IMR-90 (cell line): Measurements from ENCODE around the gene WDCP. TPM values are rescaled to one million over a fixed set of nuclear protein-coding genes. Genes with fewer than 3 reads are reported as not detected.

Experiments
- ATAC-seq: fragments of 200-7000 bp; cut with Tn5 transposase; 2 replicates; pipeline ENCODE4 v1.9.1; 2020; ENCODE audit warnings: low read depth, mild to moderate bottlenecking, moderate library complexity
- BruUV-seq: library from RNA; stranded (reverse); fragments of 400-500 nt; replicated peaks from 2 replicates; lab custom pipeline; 2021; lab: Mats Ljungman, UMichigan
- CTCF ChIA-PET: fragments of 300-600 bp; formaldehyde crosslinking; extraction: SDS; loops from one replicate; lab custom pipeline; 2021; ENCODE audit warnings: antibody characterized with exemption; lab: Yijun Ruan, JAX
- POLR2A ChIA-PET: fragments of 300-600 bp; sonication (Branson Sonifier 250); formaldehyde crosslinking; loops from one replicate; lab custom pipeline; 2022; ENCODE audit warnings: antibody characterized with exemption; ENCODE audit not compliant: unreplicated experiment; lab: Charles Lee
- DNase-seq: peaks from one replicate; pipeline ENCODE4 v3.0.0; 2013
- H2AFZ ChIP-seq: replicated peaks from 2 replicates; pipeline ENCODE3; 2013; ENCODE audit warnings: low read length, mild to moderate bottlenecking; ENCODE audit not compliant: poor library complexity
- H2AK5ac ChIP-seq: 2 replicates; pipeline ENCODE4 v1.6.1; 2013; ENCODE audit warnings: low read depth, low read length, inconsistent platforms
- H2AK9ac ChIP-seq: replicated peaks from 2 replicates; pipeline ENCODE3; 2013; ENCODE audit warnings: mild to moderate bottlenecking, low read depth, low read length, moderate library complexity; ENCODE audit not compliant: poor library complexity
- H2BK120ac ChIP-seq: 2 replicates; pipeline ENCODE4 v1.6.1; 2013; ENCODE audit warnings: low read depth, low read length, inconsistent platforms
- H2BK15ac ChIP-seq: 3 replicates; pipeline ENCODE4 v1.6.1; 2013; ENCODE audit warnings: low read depth, low read length, inconsistent platforms
- H2BK20ac ChIP-seq: 2 replicates; pipeline ENCODE4 v1.6.1; 2013; ENCODE audit warnings: low read depth, mild to moderate bottlenecking, inconsistent platforms, low read length, moderate library complexity
- H2BK5ac ChIP-seq: 2 replicates; pipeline ENCODE4 v1.6.1; 2013; ENCODE audit warnings: mild to moderate bottlenecking, low read depth, low read length, inconsistent platforms; ENCODE audit not compliant: poor library complexity, severe bottlenecking
- H3K14ac ChIP-seq: replicated peaks from 2 replicates; pipeline ENCODE4 v1.6.1; 2013; ENCODE audit warnings: low read depth, low read length, inconsistent platforms
- H3K18ac ChIP-seq: 2 replicates; pipeline ENCODE4 v1.6.1; 2013; ENCODE audit warnings: low read depth, low read length, control low read depth
- H3K23ac ChIP-seq: 2 replicates; pipeline ENCODE4 v1.6.1; 2013; ENCODE audit warnings: low read depth, low read length, inconsistent platforms
- H3K27ac ChIP-seq: 2 replicates; pipeline ENCODE4 v1.5.1; 2013; ENCODE audit warnings: mild to moderate bottlenecking, control low read depth, low read length; ENCODE audit not compliant: insufficient read depth
- H3K27me3 ChIP-seq: 2 replicates; pipeline ENCODE4 v1.6.1; 2013; ENCODE audit warnings: low read length; ENCODE audit not compliant: control insufficient read depth, insufficient read depth
- H3K36me3 ChIP-seq: 2 replicates; pipeline ENCODE4 v1.6.1; 2013; ENCODE audit warnings: low read length, mixed read lengths; ENCODE audit not compliant: control insufficient read depth, insufficient read depth
- H3K4ac ChIP-seq: 2 replicates; pipeline ENCODE4 v1.6.1; 2013; ENCODE audit warnings: low read depth, low read length, inconsistent platforms
- H3K4me1 ChIP-seq: 2 replicates; pipeline ENCODE4 v1.6.1; 2013; ENCODE audit warnings: low read length, mixed read lengths; ENCODE audit not compliant: control insufficient read depth, insufficient read depth
- H3K4me2 ChIP-seq: 2 replicates; pipeline ENCODE4 v1.6.1; 2013; ENCODE audit warnings: low read depth, mild to moderate bottlenecking, control low read depth, low read length, moderate library complexity
- H3K4me3 ChIP-seq: 2 replicates; pipeline ENCODE4 v1.5.1; 2013; ENCODE audit warnings: low read depth, mild to moderate bottlenecking, control low read depth, low read length, moderate library complexity; ENCODE audit not compliant: insufficient read depth
- H3K56ac ChIP-seq: 2 replicates; pipeline ENCODE4 v1.6.1; 2013; ENCODE audit warnings: low read length, inconsistent platforms; ENCODE audit not compliant: insufficient read depth; ENCODE audit errors: extremely low read depth
- H3K79me1 ChIP-seq, 2 experiments: 2 replicates each; pipeline ENCODE4 v1.6.1; 2013; ENCODE audit warnings: low read length in 2 of 2, inconsistent platforms in 1 of 2, low read depth in 1 of 2
- H3K9ac ChIP-seq: 2 replicates; pipeline ENCODE4 v1.6.1; 2013; ENCODE audit warnings: low read depth, low read length, control low read depth
- H3K9me1 ChIP-seq: 2 replicates; pipeline ENCODE4 v1.6.1; 2013; ENCODE audit warnings: low read length, inconsistent platforms; ENCODE audit not compliant: insufficient read depth
- H3K9me3 ChIP-seq: 2 replicates; pipeline ENCODE4 v1.6.1; 2013; ENCODE audit warnings: low read length; ENCODE audit not compliant: control insufficient read depth, insufficient read depth
- H4K20me1 ChIP-seq: 2 replicates; pipeline ENCODE4 v1.6.1; 2013; ENCODE audit warnings: low read length, inconsistent platforms; ENCODE audit not compliant: insufficient read depth
- H4K5ac ChIP-seq: 2 replicates; pipeline ENCODE4 v1.6.1; 2013; ENCODE audit warnings: mild to moderate bottlenecking, low read depth, low read length, control low read depth
- H4K8ac ChIP-seq, 2 experiments: 2 replicates each; pipeline ENCODE4 v1.6.1; 2013; ENCODE audit warnings: low read depth in 2 of 2, low read length in 2 of 2, control low read depth in 1 of 2, inconsistent platforms in 1 of 2
- H4K91ac ChIP-seq: 2 replicates; pipeline ENCODE4 v1.6.1; 2013; ENCODE audit warnings: low read depth, low read length, inconsistent platforms; ENCODE audit not compliant: insufficient read depth
- BHLHE40 ChIP-seq: fragments of 150-350 bp; IDR thresholded peaks from 2 replicates; pipeline ENCODE4 v1.6.1; 2016; ENCODE audit warnings: mild to moderate bottlenecking, low read depth, low read length
- CEBPB ChIP-seq: IDR thresholded peaks from 2 replicates; pipeline ENCODE4 v1.6.1; 2012; ENCODE audit warnings: low read depth, low read length, improper control_type of control experiment
- CTCF ChIP-seq: conservative IDR thresholded peaks from 2 replicates; pipeline ENCODE4 v1.5.1; 2012; ENCODE audit warnings: mild to moderate bottlenecking, low read depth, low read length, improper control_type of control experiment
- FOS ChIP-seq: fragments of 150-350 bp; IDR thresholded peaks from 2 replicates; pipeline ENCODE4 v1.6.1; 2016; ENCODE audit warnings: low read depth, low read length
- RCOR1 ChIP-seq: IDR thresholded peaks from 2 replicates; pipeline ENCODE4 v1.6.1; 2012; ENCODE audit warnings: mild to moderate bottlenecking, low read length, improper control_type of control experiment; ENCODE audit not compliant: insufficient replicate concordance
- RFX5 ChIP-seq: IDR thresholded peaks from 2 replicates; pipeline ENCODE4 v1.8.0; 2012; ENCODE audit warnings: low read depth, mild to moderate bottlenecking, low read length, moderate library complexity
- WGBS, 2 experiments: methylation state at CpG; one replicate each; pipeline versions ENCODE4 v1.1.5 to v1.1.7; 2013; ENCODE audit warnings: missing lambda C conversion rate in 2 of 2; ENCODE audit not compliant: insufficient read length in 1 of 2; ENCODE audit errors: extremely low coverage in 2 of 2; 5-methylcytosine and 5-hydroxymethylcytosine counted together
- dilution Hi-C: fragments of 300-500 bp; cut with HindIII; formaldehyde crosslinking; loops from one replicate; pipeline ENCODE4 v1.14.3; 2018; ENCODE audit warnings: low sequenced_read_pairs; ENCODE audit not compliant: unreplicated experiment
- in situ Hi-C: fragments of 300-500 bp; cut with MboI; formaldehyde crosslinking; loops from 3 replicates; pipeline ENCODE4 v1.14.3; 2019; ENCODE audit warnings: low sequenced_read_pairs, inconsistent platforms, mixed read lengths
- intact Hi-C: fragments of 100-400 bp; cut with micrococcal nuclease; formaldehyde crosslinking; loops from 2 replicates; pipeline ENCODE4 v1.10.0; 2022
- polyA plus RNA-seq, 3 experiments: library from polyadenylated mRNA; depleted of rRNA; stranded (reverse); fragments of >200 nt; gene quantifications; 2 replicates each; pipeline ENCODE4 v1.2.3, GENCODE V29; 2012; ENCODE audit warnings: low replicate concordance in 1 of 3
- total RNA-seq: library from RNA; depleted of rRNA; stranded (reverse); fragments of >200 nt; gene quantifications from 2 replicates; pipeline ENCODE4 v1.2.3, GENCODE V29; 2012

The WDCP gene
- total and polyA plus RNA-seq, 2 of the 4 experiments (the other 2 are of a cell fraction), result 6.8 to 18.6 TPM

- peak overlapping the region; percentile 48; the same call in 1 of the 2 replicates for H3K56ac ChIP-seq
- H3K9me3 ChIP-seq, result no peaks in the 10 kb centered on the region
- peak overlapping the region; percentile 49 for H3K27ac ChIP-seq
- H4K20me1 ChIP-seq, result no peaks in the 10 kb centered on the region
- peak overlapping the region; percentile 87 for H2AFZ ChIP-seq
- H3K14ac ChIP-seq, result peak overlapping the region; percentile 45
- peak overlapping the region; percentile 50 for H3K18ac ChIP-seq
- TF ChIP-seq RFX5 (no peak), CTCF (no peak), BHLHE40 (no peak), CEBPB (peak; percentile 93), RCOR1 (peak; percentile 18), FOS (peak; percentile 55; the same call in 1 of the 2 replicates)
- H4K91ac ChIP-seq, result peak overlapping the region; percentile 97
- H3K4me2 ChIP-seq, result peak overlapping the region; percentile 4; the same call in 1 of the 2 replicates
- H4K5ac ChIP-seq, result peak overlapping the region; percentile 21
- ATAC-seq, result peak; percentile 88
- peak overlapping the region; percentile 98; the same call in 2 of the 3 replicates for H2BK15ac ChIP-seq
- no peak overlapping the region for H3K4me3 ChIP-seq
- intact Hi-C loops, result loop anchor here (2.0 kb wide), 1 partner anchor 89 kb away; the partner anchor contains the start of gene ATAD2B
- in situ Hi-C loops, result no loop called here
- H3K27me3 ChIP-seq, result peaks cover 2% of the 10 kb centered on the region; the same call in 1 of the 2 replicates
- peak; percentile 83 for DNase-seq
- peak overlapping the region; percentile 74 for H2BK5ac ChIP-seq
- 20% methylated on average over 1 of the region's 11 CpGs; no CpG with 5 or more reads in 1 of the 2 experiments for WGBS, 2 experiments
- H3K4ac ChIP-seq, result peak overlapping the region; percentile 95
- H3K9ac ChIP-seq, result peak overlapping the region; percentile 27; the same call in 1 of the 2 replicates
- peaks cover 0 to 3% of the 10 kb centered on the region in 2 experiments; a peak in 1 of 4 replicates for H3K79me1 ChIP-seq
- dilution Hi-C loops, result no loop called here
- H3K23ac ChIP-seq, result peak overlapping the region; percentile 19
- peak overlapping the region; percentile 98 for H2AK5ac ChIP-seq
- no peaks in the 10 kb centered on the region for H3K36me3 ChIP-seq
- peak overlapping the region; percentile 74 to 82 for H4K8ac ChIP-seq
- H2AK9ac ChIP-seq, result peak overlapping the region; percentile 94
- CTCF ChIA-PET, result no interaction called here
- H2BK120ac ChIP-seq, result peak overlapping the region; percentile 91
- peaks cover 10% of the 10 kb centered on the region for H3K4me1 ChIP-seq
- no TSS peak for BruUV-seq
- peaks cover 19% of the 10 kb centered on the region; the same call in 1 of the 2 replicates for H3K9me1 ChIP-seq
- H2BK20ac ChIP-seq, result peak overlapping the region; percentile 92
- POLR2A ChIA-PET, result no interaction called here
Observed at GRCh38 chr2:24015562-24016375, 31.4 kb downstream of the WDCP start.
